GM12891 (cell line): ENCODE measurements around the gene STK10.

Experiments
- POLR2A ChIP-seq: IDR thresholded peaks from 2 replicates; pipeline ENCODE4 v1.6.1; 2011; ENCODE audit warnings: low read depth, low read length, control low read depth
- TAF1 ChIP-seq: IDR thresholded peaks from 2 replicates; pipeline ENCODE4 v1.6.1; 2011; ENCODE audit warnings: low read depth, low read length, control low read depth

DNA sequence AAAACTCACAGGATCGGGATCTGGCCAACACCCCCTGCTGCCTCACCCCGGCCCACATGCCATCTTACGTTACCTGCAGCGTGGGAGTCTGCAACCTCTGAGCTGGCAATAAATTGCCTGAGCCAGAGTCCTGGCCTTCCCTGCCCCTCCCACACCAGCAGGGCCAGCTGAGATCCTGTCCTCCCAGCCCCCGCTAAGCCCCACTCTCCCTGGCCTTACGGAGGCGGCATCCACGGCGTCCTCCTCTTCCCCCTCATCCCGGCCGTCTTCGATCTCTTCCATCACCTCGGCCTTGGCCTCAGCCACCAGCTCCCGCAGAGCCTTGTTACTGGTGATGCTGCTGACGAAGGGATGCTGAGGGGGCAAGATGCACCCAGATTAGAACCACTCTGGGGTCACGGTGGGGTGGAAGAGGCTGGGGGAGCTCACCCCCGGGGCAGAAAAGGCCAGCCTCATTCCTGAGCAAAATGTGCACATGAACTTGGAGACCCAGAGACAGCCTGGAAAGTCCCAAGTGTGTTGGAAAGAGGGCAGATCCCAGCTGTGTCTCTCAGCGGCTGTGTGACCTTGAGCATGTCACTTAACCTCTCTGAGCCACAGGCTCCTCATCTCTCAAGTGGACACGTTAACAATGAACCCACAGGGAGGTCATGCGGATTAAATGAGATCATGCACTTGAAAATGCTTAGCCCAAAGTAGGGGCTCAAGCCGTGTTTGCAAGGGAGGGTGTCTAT lies 91.7 kb downstream of the STK10 start:
- TF ChIP-seq POLR2A, result no peak
- no peak for TF ChIP-seq TAF1
